Chondrocyte (in vitro differentiated cells): ENCODE results near the gene BHMT2. TPM values are rescaled to one million over a fixed set of nuclear protein-coding genes. Genes with fewer than 3 reads are reported as not detected.

Source experiments
- DNase-seq: peaks from one replicate; pipeline ENCODE4 v3.0.0; 2021; ENCODE audit warnings: mixed read lengths, low spot score
- H3K27ac Mint-ChIP-seq: one replicate; pipeline ENCODE4 v1.8.0; 2021; ENCODE audit warnings: mild to moderate bottlenecking, moderate library complexity, mixed read lengths; ENCODE audit not compliant: unreplicated experiment
- H3K27me3 Mint-ChIP-seq: 2 replicates; pipeline ENCODE4 v1.8.0; 2021; ENCODE audit warnings: low read depth, mixed read lengths
- H3K36me3 Mint-ChIP-seq: 2 replicates; pipeline ENCODE4 v1.8.0; 2021; ENCODE audit warnings: low read depth, mixed read lengths
- H3K4me1 Mint-ChIP-seq: 2 replicates; pipeline ENCODE4 v1.8.0; 2021; ENCODE audit warnings: low read depth, mild to moderate bottlenecking, mixed read lengths
- H3K4me3 Mint-ChIP-seq: one replicate; pipeline ENCODE4 v1.8.0; 2021; ENCODE audit warnings: mild to moderate bottlenecking, moderate library complexity, mixed read lengths; ENCODE audit not compliant: unreplicated experiment
- H3K9me3 Mint-ChIP-seq: 2 replicates; pipeline ENCODE4 v1.8.0; 2021; ENCODE audit warnings: low read depth, mixed read lengths
- total RNA-seq: library from RNA; stranded (reverse); gene quantifications from 3 replicates; pipeline ENCODE4 v1.2.1, GENCODE V29; 2021
- TF ChIP-seq, protein P1 (sequence below): fragments of 200-600 bp; sonication (generic); IDR thresholded peaks from 2 replicates; pipeline ENCODE4 v1.5.0; 2021; ENCODE audit warnings: antibody characterized with exemption, mild to moderate bottlenecking, moderate library complexity

The BHMT2 gene
- total RNA-seq, 1 donor from 2014 or later, result not detected

DNA sequence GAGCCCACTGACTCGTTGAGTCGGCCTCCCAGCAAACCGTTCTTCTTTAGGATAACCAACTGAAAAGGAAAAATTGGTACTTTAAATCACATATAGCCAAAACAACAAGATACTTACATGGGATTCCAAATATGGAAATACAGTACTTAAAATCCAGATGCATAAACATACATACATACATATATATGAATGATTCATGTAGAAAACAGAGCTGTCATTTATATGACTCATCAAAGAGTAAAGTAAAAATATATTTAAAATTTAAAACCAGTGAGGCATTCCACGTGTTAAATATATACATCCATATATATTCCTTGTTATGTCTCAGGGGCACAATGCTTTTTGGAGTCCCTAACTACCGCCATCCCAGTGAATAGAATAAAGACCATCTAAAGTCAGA lies 36.8 kb upstream of the BHMT2 start:
- no peak for DNase-seq
- Mint-ChIP-seq H3K9me3 (no peaks in the 10 kb centered on the region), H3K27ac (no peak overlapping the region), H3K4me3 (no peak overlapping the region), H3K27me3 (no peaks in the 10 kb centered on the region), H3K36me3 (no peaks in the 10 kb centered on the region), H3K4me1 (no peaks in the 10 kb centered on the region)
- TF ChIP-seq, protein P1, sequence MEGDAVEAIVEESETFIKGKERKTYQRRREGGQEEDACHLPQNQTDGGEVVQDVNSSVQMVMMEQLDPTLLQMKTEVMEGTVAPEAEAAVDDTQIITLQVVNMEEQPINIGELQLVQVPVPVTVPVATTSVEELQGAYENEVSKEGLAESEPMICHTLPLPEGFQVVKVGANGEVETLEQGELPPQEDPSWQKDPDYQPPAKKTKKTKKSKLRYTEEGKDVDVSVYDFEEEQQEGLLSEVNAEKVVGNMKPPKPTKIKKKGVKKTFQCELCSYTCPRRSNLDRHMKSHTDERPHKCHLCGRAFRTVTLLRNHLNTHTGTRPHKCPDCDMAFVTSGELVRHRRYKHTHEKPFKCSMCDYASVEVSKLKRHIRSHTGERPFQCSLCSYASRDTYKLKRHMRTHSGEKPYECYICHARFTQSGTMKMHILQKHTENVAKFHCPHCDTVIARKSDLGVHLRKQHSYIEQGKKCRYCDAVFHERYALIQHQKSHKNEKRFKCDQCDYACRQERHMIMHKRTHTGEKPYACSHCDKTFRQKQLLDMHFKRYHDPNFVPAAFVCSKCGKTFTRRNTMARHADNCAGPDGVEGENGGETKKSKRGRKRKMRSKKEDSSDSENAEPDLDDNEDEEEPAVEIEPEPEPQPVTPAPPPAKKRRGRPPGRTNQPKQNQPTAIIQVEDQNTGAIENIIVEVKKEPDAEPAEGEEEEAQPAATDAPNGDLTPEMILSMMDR, result no peak

DNA sequence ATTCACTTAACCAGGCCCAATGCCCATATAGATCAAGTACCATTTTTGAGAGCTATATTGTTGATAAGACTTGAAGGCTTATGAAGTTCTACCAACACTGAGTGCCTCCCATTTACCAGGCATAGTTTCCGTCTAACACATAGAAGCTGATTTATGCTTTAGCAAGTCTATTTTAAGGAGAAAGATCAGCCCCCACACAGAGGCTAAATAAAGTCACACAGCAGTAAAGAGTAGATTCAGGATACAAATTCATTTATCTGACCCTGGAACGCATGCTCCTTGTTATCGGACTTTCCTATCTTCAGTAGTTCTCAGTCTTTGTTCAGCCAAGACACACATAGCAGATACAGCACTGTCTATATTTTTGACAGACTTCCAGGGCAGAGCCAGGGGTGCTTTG lies 34.3 kb upstream of the BHMT2 start:
- no peak overlapping the region for H3K4me3 Mint-ChIP-seq
- TF ChIP-seq, protein P1, result no peak
- no peaks in the 10 kb centered on the region for H3K9me3 Mint-ChIP-seq
- no peak for DNase-seq
- no peaks in the 10 kb centered on the region for H3K36me3 Mint-ChIP-seq
- H3K27ac Mint-ChIP-seq, result no peak overlapping the region
- no peaks in the 10 kb centered on the region for H3K4me1 Mint-ChIP-seq
- peaks cover 2% of the 10 kb centered on the region for H3K27me3 Mint-ChIP-seq

DNA sequence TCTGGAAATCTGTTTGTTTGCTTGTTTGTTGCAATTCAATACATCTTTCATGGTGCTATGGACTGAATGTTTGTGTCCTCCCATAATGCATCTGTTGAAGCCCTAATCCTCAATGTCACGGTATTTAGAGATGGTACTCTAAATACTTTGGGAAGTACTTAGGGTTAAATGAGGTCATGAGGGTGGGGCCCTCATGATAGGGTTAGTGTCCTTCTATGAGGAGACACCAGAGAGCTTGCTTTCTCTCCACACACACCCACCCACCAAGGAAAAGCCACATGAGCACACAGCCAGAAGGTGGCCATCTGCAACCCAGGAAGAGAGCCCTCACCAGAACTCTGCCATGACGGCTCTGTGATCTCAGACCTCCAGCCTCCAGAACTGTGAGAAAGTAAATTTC lies 32.8 kb upstream of the BHMT2 start:
- Mint-ChIP-seq H3K4me1 (no peaks in the 10 kb centered on the region), H3K9me3 (no peaks in the 10 kb centered on the region), H3K27me3 (peaks cover 2% of the 10 kb centered on the region), H3K27ac (no peak overlapping the region), H3K4me3 (no peak overlapping the region), H3K36me3 (no peaks in the 10 kb centered on the region)
- no peak for DNase-seq
- TF ChIP-seq, protein P1, result no peak

DNA sequence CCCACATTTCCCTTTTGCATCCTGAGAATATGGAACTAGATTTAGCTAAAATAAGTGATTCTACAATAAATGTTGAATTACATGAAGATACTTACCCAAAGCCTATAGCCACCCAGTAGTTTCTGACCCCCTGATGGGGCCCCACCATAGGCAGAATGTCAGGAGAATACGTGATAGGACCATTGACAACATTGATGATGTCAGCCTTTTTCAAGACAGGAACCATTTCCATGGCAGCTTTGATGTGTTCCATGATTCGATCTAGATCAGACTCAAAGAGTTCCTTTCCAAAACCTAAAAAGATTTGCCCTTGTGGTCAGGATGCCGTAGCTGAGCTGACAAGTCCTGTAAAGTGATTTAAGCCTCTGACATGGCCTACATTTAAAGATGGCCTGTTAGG lies 27.4 kb upstream of the BHMT2 start:
- Mint-ChIP-seq H3K4me3 (no peak overlapping the region), H3K36me3 (peaks cover 1% of the 10 kb centered on the region), H3K27me3 (peaks cover 8% of the 10 kb centered on the region), H3K4me1 (no peaks in the 10 kb centered on the region), H3K9me3 (no peaks in the 10 kb centered on the region), H3K27ac (no peak overlapping the region)
- DNase-seq, result no peak
- TF ChIP-seq, protein P1, result no peak

DNA sequence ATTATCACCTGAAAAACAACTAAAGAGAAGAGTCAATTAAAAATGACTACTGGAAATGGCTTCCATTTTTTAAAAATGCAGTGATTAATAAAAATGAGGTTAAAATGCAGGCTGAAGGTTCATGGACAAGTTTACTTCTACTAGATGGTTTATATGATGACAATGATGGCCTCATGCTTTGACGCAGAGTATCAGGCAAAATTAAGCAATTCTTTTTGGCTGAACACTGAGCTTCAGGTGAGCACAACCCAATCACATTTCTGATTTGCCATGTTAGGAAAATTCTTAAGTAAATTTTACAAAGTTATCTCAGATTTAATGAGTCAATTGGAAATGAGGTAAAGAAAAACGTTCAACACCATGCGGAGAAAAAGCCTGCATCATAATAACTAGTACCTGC lies 22.4 kb upstream of the BHMT2 start:
- Mint-ChIP-seq H3K27me3 (peaks cover 11% of the 10 kb centered on the region), H3K4me1 (no peaks in the 10 kb centered on the region), H3K9me3 (peaks cover 11% of the 10 kb centered on the region), H3K36me3 (peaks cover 7% of the 10 kb centered on the region), H3K27ac (no peak overlapping the region), H3K4me3 (no peak overlapping the region)
- TF ChIP-seq, protein P1, result no peak
- no peak for DNase-seq
